Subcutaneous adipose tissue (tissue), 4 donors: ENCODE measurements around the gene ZBTB42. TPM values are rescaled to one million over a fixed set of nuclear protein-coding genes. Genes with fewer than 3 reads are reported as not detected.

Experiments
- total RNA-seq, 4 donors: library from RNA; depleted of rRNA; stranded (reverse); fragments of >200 nt; gene quantifications; one replicate each; pipeline ENCODE4 v1.1.0, GENCODE V29; 2016
- TF ChIP-seq, protein P1 (sequence below): fragments of 450-650 bp; IDR thresholded peaks from one replicate; pipeline ENCODE4 v1.5.1; 2016; ENCODE audit warnings: low read depth, mild to moderate bottlenecking, control low read depth, antibody characterized with exemption, moderate library complexity

ZBTB42 gene
- total RNA-seq, 4 donors from 2014 or later = 1.5 to 18.1 (median 3.1) TPM

DNA sequence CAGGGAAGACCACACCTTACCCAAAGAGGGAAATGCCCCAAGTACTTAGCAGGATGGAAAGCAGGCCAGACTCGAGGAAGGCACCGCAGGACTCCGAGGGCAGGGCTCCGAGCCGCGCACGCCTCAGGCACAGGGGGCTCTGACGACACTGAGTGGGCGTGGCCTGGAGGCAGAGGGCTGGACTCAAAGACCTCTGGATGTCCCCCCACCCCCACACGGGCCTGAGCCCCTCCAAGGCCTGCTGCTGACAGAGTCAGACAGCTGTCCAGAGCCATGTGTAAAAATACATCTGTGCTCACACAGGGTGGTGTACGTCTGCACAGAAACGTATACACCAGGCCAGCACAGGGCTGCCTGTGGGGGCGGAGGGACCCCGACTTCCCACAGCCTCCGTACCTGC is 6.8 kb upstream of the ZBTB42 start:
- TF ChIP-seq, protein P1, sequence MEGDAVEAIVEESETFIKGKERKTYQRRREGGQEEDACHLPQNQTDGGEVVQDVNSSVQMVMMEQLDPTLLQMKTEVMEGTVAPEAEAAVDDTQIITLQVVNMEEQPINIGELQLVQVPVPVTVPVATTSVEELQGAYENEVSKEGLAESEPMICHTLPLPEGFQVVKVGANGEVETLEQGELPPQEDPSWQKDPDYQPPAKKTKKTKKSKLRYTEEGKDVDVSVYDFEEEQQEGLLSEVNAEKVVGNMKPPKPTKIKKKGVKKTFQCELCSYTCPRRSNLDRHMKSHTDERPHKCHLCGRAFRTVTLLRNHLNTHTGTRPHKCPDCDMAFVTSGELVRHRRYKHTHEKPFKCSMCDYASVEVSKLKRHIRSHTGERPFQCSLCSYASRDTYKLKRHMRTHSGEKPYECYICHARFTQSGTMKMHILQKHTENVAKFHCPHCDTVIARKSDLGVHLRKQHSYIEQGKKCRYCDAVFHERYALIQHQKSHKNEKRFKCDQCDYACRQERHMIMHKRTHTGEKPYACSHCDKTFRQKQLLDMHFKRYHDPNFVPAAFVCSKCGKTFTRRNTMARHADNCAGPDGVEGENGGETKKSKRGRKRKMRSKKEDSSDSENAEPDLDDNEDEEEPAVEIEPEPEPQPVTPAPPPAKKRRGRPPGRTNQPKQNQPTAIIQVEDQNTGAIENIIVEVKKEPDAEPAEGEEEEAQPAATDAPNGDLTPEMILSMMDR = no peak

DNA sequence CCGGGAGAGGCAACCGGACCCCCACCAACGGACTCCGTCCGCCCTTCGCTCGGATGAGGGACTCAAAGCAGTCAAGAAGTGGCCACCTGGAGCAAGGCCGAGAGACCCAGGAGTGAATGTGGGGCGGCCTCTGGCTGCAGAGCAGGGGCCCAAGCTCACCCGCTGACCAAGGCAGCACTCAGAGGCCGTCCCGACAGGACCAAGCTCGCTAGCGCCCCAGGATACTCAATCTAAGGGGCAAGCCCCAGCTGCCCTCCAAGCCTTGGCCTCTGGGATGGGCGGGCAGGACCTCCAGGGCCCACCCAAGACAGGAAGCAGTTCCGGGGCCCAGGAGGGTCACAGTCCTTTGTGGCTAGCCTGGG is 6.3 kb upstream of the ZBTB42 start:
- TF ChIP-seq, protein P1 = no peak

DNA sequence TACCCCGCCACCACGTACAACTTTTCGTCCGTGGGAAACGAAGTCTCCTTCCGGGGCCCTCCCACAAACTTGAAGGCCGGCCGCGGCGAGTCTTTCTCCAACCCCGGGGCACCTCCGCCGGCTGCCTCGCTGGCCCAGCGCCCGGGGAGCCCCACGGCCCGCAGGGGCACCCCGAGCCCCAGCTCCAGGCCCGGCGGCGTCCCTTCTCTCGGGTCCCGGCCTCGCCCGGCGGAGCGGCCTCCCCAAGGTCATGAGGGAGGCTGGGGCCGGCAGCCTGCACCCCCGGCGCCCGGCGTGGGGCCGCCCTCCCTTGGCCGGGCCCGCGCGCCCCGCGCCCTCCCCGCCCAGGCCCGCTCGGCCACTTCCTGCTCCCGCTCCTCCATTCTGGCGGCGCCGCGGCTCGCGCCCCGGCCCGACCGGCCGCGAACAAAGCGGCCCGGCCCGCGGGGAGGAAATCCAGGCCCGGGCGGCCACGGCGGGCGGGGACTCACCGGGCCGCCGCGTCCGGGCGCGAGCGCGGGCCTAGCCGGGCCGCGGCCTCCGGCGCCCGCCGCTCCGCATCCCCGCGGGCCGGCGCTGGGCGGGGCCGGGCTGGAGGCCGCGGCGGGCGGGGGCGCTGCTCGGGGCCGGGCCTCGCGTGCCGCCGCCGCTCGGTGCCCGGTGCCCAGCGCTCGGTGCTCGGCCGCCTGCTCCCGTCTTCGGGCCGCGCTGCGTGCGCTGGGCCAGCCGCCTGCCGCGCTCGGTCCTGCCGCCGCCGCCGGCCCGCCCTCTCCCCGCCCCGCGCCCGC is 5.7 kb upstream of the ZBTB42 start, which contains the start of gene AKT1:
AKT1 (minus strand) TSS at position 756 of the 788 bp plus-strand sequence. CDS start 3,105 bp downstream, outside the sequence.
- TF ChIP-seq, protein P1 = no peak

DNA sequence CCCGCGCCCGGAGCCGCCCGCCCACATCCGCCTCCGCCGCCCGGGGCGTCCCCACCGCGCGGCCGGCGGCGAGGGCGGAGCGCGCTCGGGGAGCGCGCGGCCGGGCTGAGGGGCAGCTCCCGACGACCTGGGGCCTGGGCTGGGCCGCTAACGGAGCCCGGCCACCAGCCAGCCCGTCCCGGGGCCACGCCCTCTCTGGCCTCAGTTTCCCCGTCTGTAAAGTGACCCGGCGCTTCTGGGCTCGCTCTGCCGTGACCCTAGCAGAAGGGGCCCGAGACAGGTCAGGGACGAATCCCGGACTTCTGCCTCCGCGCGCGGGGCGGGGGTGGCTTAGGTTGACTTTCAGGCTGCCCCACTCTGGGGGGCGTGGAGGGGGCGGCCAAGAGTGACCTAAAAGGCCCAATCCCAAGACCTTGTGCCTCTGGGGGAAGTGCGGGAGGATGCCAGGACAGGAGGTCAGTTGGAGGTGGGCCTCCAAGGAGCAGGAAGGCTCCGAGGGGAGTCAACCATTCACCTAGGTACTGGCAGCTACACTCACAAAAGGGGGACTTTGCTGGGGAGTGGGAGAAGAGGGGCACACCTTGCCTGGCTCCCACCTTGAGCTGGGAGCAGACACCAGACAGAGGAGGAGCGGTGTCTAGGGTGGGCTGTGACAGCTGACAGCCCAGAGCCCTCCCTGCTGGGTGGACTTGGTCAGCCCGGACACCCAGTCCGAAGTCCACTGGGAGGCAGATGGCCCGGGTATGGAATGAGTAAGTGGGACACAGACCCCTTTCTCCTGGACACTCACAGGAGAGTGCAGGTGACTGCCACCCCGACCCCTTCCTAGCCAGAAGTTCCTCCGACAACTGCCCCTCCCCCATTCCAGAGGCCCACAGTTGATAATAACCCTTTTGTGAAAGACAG is 4.9 kb upstream of the ZBTB42 start:
- TF ChIP-seq, protein P1 = no peak

DNA sequence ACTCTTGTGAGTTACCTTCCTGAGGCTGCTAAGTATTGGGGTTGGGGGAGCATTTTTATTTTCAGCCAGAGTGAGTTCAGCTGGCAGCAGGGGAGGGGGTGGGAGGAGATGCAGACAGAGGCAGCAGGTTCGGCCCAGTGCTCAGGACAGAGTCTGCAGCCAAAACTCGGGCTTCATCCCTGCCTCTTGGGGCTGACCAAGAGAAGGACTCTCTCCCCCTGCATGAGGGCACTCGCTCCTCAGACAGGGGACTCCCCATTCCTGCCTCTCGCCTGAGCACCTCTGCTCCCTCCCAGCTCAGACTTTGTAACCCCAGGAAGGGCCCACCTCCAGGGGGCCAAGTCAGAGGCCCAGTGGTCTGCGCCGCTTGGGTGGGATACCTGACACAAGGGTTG is 4.2 kb upstream of the ZBTB42 start:
- TF ChIP-seq, protein P1 = no peak

DNA sequence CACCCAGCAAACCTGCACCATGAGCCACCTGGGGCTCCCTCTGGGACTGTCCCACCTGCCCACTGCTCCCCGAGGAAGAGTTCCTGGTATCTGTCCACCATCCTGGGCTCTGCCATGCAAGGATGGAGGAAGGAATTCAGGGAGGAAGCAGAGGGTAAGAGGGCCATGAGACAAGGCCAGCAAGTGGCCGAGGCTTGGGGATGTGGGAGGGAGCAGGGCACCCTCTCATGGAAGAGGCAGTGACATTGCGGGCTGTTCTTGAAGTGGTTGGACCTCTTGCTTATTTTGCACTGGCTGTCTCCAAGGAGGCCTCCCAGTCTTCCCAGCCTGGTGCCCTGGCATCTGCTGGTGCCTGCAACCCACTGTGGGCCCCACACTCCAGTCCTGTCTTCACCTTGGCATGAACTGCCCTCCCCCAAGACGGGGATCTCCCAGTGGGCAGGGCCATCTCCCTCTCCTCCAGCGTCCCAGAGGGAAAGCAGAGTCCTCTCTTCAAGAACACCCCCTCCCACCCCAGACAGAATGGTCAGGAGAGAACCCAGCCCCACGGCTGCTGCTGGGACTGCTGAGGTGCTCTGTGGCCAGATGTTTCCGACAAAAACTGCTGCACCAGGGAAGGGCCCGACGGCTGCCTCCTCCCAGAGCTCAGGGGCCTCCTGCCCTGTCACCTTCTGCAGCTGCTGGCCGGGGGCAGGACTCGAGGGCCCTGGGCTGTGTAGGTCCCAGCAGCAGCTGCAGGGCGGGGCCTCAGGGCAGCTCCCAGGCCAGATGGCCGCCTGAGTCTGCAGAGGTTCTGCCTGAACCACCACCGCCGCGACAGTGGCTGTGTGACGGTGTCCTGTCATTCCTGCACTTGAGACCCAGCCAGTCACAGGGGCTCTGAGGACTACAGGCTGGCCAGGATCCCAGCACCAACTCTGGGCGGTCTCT is 3.5 kb upstream of the ZBTB42 start:
- TF ChIP-seq, protein P1 = no peak
